ENCODE data around the gene LSR. TPM values are rescaled to one million over a fixed set of nuclear protein-coding genes. Genes with fewer than 3 reads are reported as not detected.

Gene LSR
- total RNA-seq, 1 experiment from 2014 or later, result 211 TPM

DNA sequence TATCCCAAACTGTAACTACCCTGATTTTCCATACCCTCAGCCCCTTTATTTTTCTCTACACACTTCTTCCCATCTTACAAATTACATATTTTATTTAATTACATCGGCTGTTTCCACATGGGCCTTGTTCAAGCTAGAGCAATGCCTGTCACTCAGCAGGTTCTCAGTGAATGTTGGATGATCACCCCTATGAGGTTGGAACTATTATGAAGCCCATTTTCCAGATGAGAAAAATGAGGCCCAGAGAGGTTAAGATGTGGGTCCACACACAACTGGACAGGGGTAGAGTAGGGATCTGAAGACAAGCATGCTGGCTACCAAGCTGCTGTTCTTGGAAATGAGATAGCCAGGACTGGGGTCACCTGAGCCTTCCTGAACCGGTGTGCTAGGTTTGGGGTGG is 53.2 kb downstream of the LSR start:
- H3K9ac ChIP-seq (ENCODE audit: low read length), result no peak overlapping the region
- ChIA-PET RAD21 (ENCODE audit: low non-redundant PET in 1 of 2, low total read pairs in 2 of 2, uncharacterized antibody in 2 of 2, unreplicated experiment in 2 of 2) (no interaction called here), CTCF (no interaction called here), POLR2A (no interaction called here)
- no peak for TF ChIP-seq EZH2phosphoT487 (IDR thresholded peaks at IDR 0.05; ENCODE audit: borderline replicate concordance)
- TF ChIP-seq RAD21 (IDR thresholded peaks at IDR 0.05; ENCODE audit: low read depth), result no peak
- H3K9me3 ChIP-seq (ENCODE audit: control insufficient read depth in 1 of 2, insufficient read depth in 1 of 2, low read depth in 1 of 2, low read length in 2 of 2), result peaks cover 0 to 6% of the 10 kb centered on the region in 2 experiments; a peak in 1 of 4 replicates
- no peaks in the 10 kb centered on the region for H4K20me1 ChIP-seq (ENCODE audit: insufficient read depth)
- no peaks in the 10 kb centered on the region for H3K36me3 ChIP-seq (ENCODE audit: control insufficient read depth in 1 of 2, insufficient read depth in 2 of 2, low read length in 2 of 2)
- no peak overlapping the region for H3K4me2 ChIP-seq (ENCODE audit: low read length)
- no peak for DNase-seq (ENCODE audit: low read depth, low spot score)
- ATAC-seq, result no peak
- H3K4me3 ChIP-seq (replicated peaks in 1 of 2; ENCODE audit: low read depth in 1 of 2, low read length in 2 of 2), result no peak overlapping the region
- H3K79me2 ChIP-seq (ENCODE audit: insufficient read depth, low read length), result no peaks in the 10 kb centered on the region
- intact Hi-C loops (cut with micrococcal nuclease), result no loop called here
- no peak overlapping the region for H2AFZ ChIP-seq (ENCODE audit: low read depth, low read length, poor library complexity, severe bottlenecking)
- no peaks in the 10 kb centered on the region; a peak in 1 of 4 replicates for H3K4me1 ChIP-seq (ENCODE audit: control insufficient read depth in 1 of 2, insufficient read depth in 2 of 2, low read length in 2 of 2)
- no peak overlapping the region for H3K27ac ChIP-seq (ENCODE audit: low read depth, low read length)
- no peaks in the 10 kb centered on the region for H3K27me3 ChIP-seq (ENCODE audit: insufficient read depth, low read length)
- H3K9me2 ChIP-seq (ENCODE audit: insufficient read depth), result no peaks in the 10 kb centered on the region
- no TSS peak for BruUV-seq (replicated peaks)

DNA sequence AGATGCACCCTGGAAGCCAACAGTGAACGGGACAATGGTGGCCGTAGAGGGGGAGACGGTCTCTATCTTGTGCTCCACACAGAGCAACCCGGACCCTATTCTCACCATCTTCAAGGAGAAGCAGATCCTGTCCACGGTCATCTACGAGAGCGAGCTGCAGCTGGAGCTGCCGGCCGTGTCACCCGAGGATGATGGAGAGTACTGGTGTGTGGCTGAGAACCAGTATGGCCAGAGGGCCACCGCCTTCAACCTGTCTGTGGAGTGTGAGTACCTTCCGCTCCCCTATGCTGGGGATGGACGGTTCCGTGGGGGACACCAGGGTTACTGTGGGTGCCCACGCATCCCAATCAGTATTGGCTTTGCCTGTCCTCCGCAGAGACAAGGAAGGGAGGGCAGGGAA is 53.6 kb downstream of the LSR start:
- ChIA-PET CTCF (no interaction called here), POLR2A (no interaction called here), RAD21 (ENCODE audit: low non-redundant PET in 1 of 2, low total read pairs in 2 of 2, uncharacterized antibody in 2 of 2, unreplicated experiment in 2 of 2) (no interaction called here)
- Histone ChIP-seq H3K9ac (ENCODE audit: low read length) (no peak overlapping the region), H3K4me2 (ENCODE audit: low read length) (no peak overlapping the region), H2AFZ (ENCODE audit: low read depth, low read length, poor library complexity, severe bottlenecking) (no peak overlapping the region), H3K4me3 (replicated peaks in 1 of 2; ENCODE audit: low read depth in 1 of 2, low read length in 2 of 2) (no peak overlapping the region), H3K27ac (ENCODE audit: low read depth, low read length) (no peak overlapping the region), H3K79me2 (ENCODE audit: insufficient read depth, low read length) (no peaks in the 10 kb centered on the region), H3K9me3 (ENCODE audit: control insufficient read depth in 1 of 2, insufficient read depth in 1 of 2, low read depth in 1 of 2, low read length in 2 of 2) (peaks cover 0 to 6% of the 10 kb centered on the region in 2 experiments; a peak in 1 of 4 replicates), H3K9me2 (ENCODE audit: insufficient read depth) (no peaks in the 10 kb centered on the region), H3K36me3 (ENCODE audit: control insufficient read depth in 1 of 2, insufficient read depth in 2 of 2, low read length in 2 of 2) (no peaks in the 10 kb centered on the region), H3K27me3 (ENCODE audit: insufficient read depth, low read length) (no peaks in the 10 kb centered on the region), H3K4me1 (ENCODE audit: control insufficient read depth in 1 of 2, insufficient read depth in 2 of 2, low read length in 2 of 2) (no peaks in the 10 kb centered on the region; a peak in 1 of 4 replicates), H4K20me1 (ENCODE audit: insufficient read depth) (no peaks in the 10 kb centered on the region)
- no peak for DNase-seq (ENCODE audit: low read depth, low spot score)
- no peak for ATAC-seq
- intact Hi-C loops (cut with micrococcal nuclease), result no loop called here
- no peak for TF ChIP-seq TCF7L2 (IDR thresholded peaks at IDR 0.05; ENCODE audit: borderline replicate concordance, extremely low read depth, insufficient read depth, insufficient read length)
- TF ChIP-seq EZH2phosphoT487 (IDR thresholded peaks at IDR 0.05; ENCODE audit: borderline replicate concordance), result no peak
- TF ChIP-seq, protein P1, sequence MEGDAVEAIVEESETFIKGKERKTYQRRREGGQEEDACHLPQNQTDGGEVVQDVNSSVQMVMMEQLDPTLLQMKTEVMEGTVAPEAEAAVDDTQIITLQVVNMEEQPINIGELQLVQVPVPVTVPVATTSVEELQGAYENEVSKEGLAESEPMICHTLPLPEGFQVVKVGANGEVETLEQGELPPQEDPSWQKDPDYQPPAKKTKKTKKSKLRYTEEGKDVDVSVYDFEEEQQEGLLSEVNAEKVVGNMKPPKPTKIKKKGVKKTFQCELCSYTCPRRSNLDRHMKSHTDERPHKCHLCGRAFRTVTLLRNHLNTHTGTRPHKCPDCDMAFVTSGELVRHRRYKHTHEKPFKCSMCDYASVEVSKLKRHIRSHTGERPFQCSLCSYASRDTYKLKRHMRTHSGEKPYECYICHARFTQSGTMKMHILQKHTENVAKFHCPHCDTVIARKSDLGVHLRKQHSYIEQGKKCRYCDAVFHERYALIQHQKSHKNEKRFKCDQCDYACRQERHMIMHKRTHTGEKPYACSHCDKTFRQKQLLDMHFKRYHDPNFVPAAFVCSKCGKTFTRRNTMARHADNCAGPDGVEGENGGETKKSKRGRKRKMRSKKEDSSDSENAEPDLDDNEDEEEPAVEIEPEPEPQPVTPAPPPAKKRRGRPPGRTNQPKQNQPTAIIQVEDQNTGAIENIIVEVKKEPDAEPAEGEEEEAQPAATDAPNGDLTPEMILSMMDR (IDR thresholded peaks at IDR 0.05 in 2 of 3, conservative IDR thresholded peaks at IDR 0.05 in 1 of 3; ENCODE audit: borderline replicate concordance in 1 of 3, insufficient read depth in 1 of 3, low read depth in 2 of 3, low read length in 2 of 3), result no peak
- TF ChIP-seq YY1 (IDR thresholded peaks at IDR 0.05; ENCODE audit: extremely low read depth, insufficient replicate concordance, low read depth, low read length), result no peak
- TF ChIP-seq CBX3 (IDR thresholded peaks at IDR 0.05; ENCODE audit: low read depth), result no peak
- BruUV-seq (replicated peaks), result no TSS peak
